HepG2 (cell line): Measurements from ENCODE around the gene HINT2. TPM values are rescaled to one million over a fixed set of nuclear protein-coding genes. Genes with fewer than 3 reads are reported as not detected.

Experiments
- ASH2L ChIP-seq: fragments of 300-600, 200-600 bp; sonication (generic); IDR thresholded peaks from 2 replicates; pipeline ENCODE4 v1.7.0; 2017; ENCODE audit warnings: low read depth, mild to moderate bottlenecking, moderate library complexity, mixed read lengths, low read length; ENCODE audit not compliant: insufficient read length
- CBX2 ChIP-seq, 2 experiments: fragments of 200-600 bp in 1 of 2; sonication (generic); formaldehyde crosslinking in 1 of 2; IDR thresholded peaks; 2 replicates each; pipeline versions ENCODE4 v1.7.0 to v1.8.1; 2018 to 2022; ENCODE audit warnings: low read depth in 2 of 2, low read length in 1 of 2, mild to moderate bottlenecking in 1 of 2, missing genetic modification reagents in 1 of 2
- CREB1 ChIP-seq, 2 experiments: fragments of 450-650 bp in 1 of 2; IDR thresholded peaks; 2 replicates each; pipeline ENCODE4 v1.6.1; 2016 to 2017; ENCODE audit warnings: control low read depth in 1 of 2, mild to moderate bottlenecking in 1 of 2, missing compliant biosample characterization in 1 of 2, missing genetic modification characterization in 1 of 2
- HIVEP1 ChIP-seq: sonication (generic); formaldehyde crosslinking; IDR thresholded peaks from 2 replicates; pipeline ENCODE4 v1.4.0; 2020; ENCODE audit warnings: mild to moderate bottlenecking, missing genetic modification reagents
- HOXA3 ChIP-seq: sonication (generic); formaldehyde crosslinking; IDR thresholded peaks from 2 replicates; pipeline ENCODE4 v1.5.0; 2020; ENCODE audit warnings: missing genetic modification reagents
- IKZF4 ChIP-seq: sonication (generic); formaldehyde crosslinking; IDR thresholded peaks from 2 replicates; pipeline ENCODE4 v1.5.1; 2020; ENCODE audit warnings: borderline replicate concordance, mild to moderate bottlenecking, low read depth, missing genetic modification reagents; ENCODE audit errors: not compliant biosample characterization
- JARID2 ChIP-seq: sonication (generic); formaldehyde crosslinking; IDR thresholded peaks from 2 replicates; pipeline ENCODE4 v1.8.1; 2023; ENCODE audit warnings: missing genetic modification reagents, inconsistent platforms; ENCODE audit not compliant: insufficient replicate concordance
- KDM2A ChIP-seq: sonication (generic); formaldehyde crosslinking; IDR thresholded peaks from 2 replicates; pipeline ENCODE4 v1.4.0; 2020; ENCODE audit warnings: low read depth, missing genetic modification reagents, borderline replicate concordance
- NFKB2 ChIP-seq: sonication (generic); formaldehyde crosslinking; IDR thresholded peaks from 2 replicates; pipeline ENCODE4 v1.4.0; 2020; ENCODE audit warnings: missing genetic modification reagents, borderline replicate concordance
- NFRKB ChIP-seq: fragments of 450-650 bp; IDR thresholded peaks from 2 replicates; pipeline ENCODE4 v1.6.1; 2017
- NFYB ChIP-seq: sonication (generic); formaldehyde crosslinking; IDR thresholded peaks from 2 replicates; pipeline ENCODE4 v1.4.0; 2020; ENCODE audit warnings: missing genetic modification reagents
- RFXAP ChIP-seq: sonication (generic); formaldehyde crosslinking; IDR thresholded peaks from 2 replicates; pipeline ENCODE4 v1.4.0; 2020; ENCODE audit warnings: missing genetic modification reagents, borderline replicate concordance
- SMAD9 ChIP-seq: sonication (generic); formaldehyde crosslinking; IDR thresholded peaks from 2 replicates; pipeline ENCODE4 v1.5.1; 2020; ENCODE audit warnings: mild to moderate bottlenecking, missing genetic modification reagents
- SP1 ChIP-seq, 2 experiments: fragments of 450-650 bp in 1 of 2; sonication (generic) in 1 of 2; formaldehyde crosslinking in 1 of 2; IDR thresholded peaks; 2 replicates each; pipeline versions ENCODE4 v1.4.0 to v1.6.1; 2016 to 2020; ENCODE audit warnings: missing genetic modification reagents in 1 of 2
- SP2 ChIP-seq: sonication (generic); formaldehyde crosslinking; IDR thresholded peaks from 2 replicates; pipeline ENCODE4 v1.5.1; 2020; ENCODE audit warnings: mild to moderate bottlenecking, missing genetic modification reagents
- SP4 ChIP-seq: sonication (generic); formaldehyde crosslinking; IDR thresholded peaks from 2 replicates; pipeline ENCODE4 v1.8.1; 2023; ENCODE audit warnings: mild to moderate bottlenecking, missing genetic modification reagents
- SPEN ChIP-seq: sonication (generic); formaldehyde crosslinking; IDR thresholded peaks from 2 replicates; pipeline ENCODE4 v1.5.1; 2020; ENCODE audit warnings: low read depth, mild to moderate bottlenecking, missing genetic modification reagents
- ZNF136 ChIP-seq: sonication (generic); formaldehyde crosslinking; IDR thresholded peaks from 2 replicates; pipeline ENCODE4 v1.8.1; 2022; ENCODE audit warnings: low read depth, mild to moderate bottlenecking, moderate library complexity, missing genetic modification reagents
- ZNF230 ChIP-seq: sonication (generic); formaldehyde crosslinking; IDR thresholded peaks from 2 replicates; pipeline ENCODE4 v1.4.0; 2020; ENCODE audit warnings: mild to moderate bottlenecking, missing genetic modification reagents
- ZNF768 ChIP-seq: sonication (generic); formaldehyde crosslinking; IDR thresholded peaks from 2 replicates; pipeline ENCODE4 v1.4.0; 2020; ENCODE audit warnings: missing genetic modification reagents
- ZNF792 ChIP-seq: IDR thresholded peaks from 2 replicates; pipeline ENCODE4 v1.6.1; 2016
- polyA plus RNA-seq, 8 experiments: library from polyadenylated mRNA; depleted of rRNA in 3 of 8; stranded (reverse) in 7 of 8; unstranded in 1 of 8; fragments of >200 nt; fragmentation: Illumina TruSeq in 4 of 8; extraction: Trizol in 4 of 8; gene quantifications; 2 replicates each; pipeline versions ENCODE4 v1.2.1 to v1.2.3, GENCODE V29; 2011 to 2016; ENCODE audit warnings: low read depth in 4 of 8, missing spikeins in 1 of 8, mixed read lengths in 1 of 8; ENCODE audit not compliant: insufficient read depth in 1 of 8
- total RNA-seq, 5 experiments: library from RNA; depleted of rRNA; stranded (reverse); fragments of >200 nt; fragmentation: Illumina TruSeq; extraction: Trizol; gene quantifications; 2 replicates each; pipeline ENCODE4 v1.2.3, GENCODE V29; 2016; ENCODE audit warnings: low read depth in 1 of 5
- TF ChIP-seq, protein P1 (sequence below): sonication (generic); formaldehyde crosslinking; IDR thresholded peaks from 2 replicates; pipeline ENCODE4 v1.4.0; 2020; ENCODE audit warnings: missing genetic modification reagents
- TF ChIP-seq, protein P2 (sequence below): sonication (generic); formaldehyde crosslinking; conservative IDR thresholded peaks from 2 replicates; pipeline ENCODE4 v1.4.0; 2020; ENCODE audit warnings: missing genetic modification reagents

HINT2 gene
- total and polyA plus RNA-seq, 2 of the 13 experiments (the other 11 are each of a cell fraction or from before 2014, with no cell fraction given): 37.9 to 56.2 TPM

- peak; percentile 76 for TF ChIP-seq CREB1 (IDR thresholded peaks at IDR 0.05)
- TF ChIP-seq CREB1 (CRISPR knock-in tag; IDR thresholded peaks at IDR 0.05): no peak
- no peak for TF ChIP-seq ZNF136 (CRISPR knock-in tag)
- TF ChIP-seq KDM2A (CRISPR knock-in tag): peak; percentile 61; the same call in 1 of the 2 replicates
- TF ChIP-seq, protein P1, sequence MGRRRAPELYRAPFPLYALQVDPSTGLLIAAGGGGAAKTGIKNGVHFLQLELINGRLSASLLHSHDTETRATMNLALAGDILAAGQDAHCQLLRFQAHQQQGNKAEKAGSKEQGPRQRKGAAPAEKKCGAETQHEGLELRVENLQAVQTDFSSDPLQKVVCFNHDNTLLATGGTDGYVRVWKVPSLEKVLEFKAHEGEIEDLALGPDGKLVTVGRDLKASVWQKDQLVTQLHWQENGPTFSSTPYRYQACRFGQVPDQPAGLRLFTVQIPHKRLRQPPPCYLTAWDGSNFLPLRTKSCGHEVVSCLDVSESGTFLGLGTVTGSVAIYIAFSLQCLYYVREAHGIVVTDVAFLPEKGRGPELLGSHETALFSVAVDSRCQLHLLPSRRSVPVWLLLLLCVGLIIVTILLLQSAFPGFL (CRISPR knock-in tag): no peak
- no peak for TF ChIP-seq SP1 (IDR thresholded peaks at IDR 0.05)
- peak; percentile 72 for TF ChIP-seq SP1 (CRISPR knock-in tag; IDR thresholded peaks at IDR 0.05)
- TF ChIP-seq RFXAP: peak; percentile 35; the same call in 1 of the 2 replicates
- TF ChIP-seq HIVEP1 (CRISPR knock-in tag): no peak
- no peak for TF ChIP-seq NFRKB
- no peak for TF ChIP-seq SMAD9 (CRISPR knock-in tag)
- peak; percentile 37; the same call in 1 of the 2 replicates for TF ChIP-seq HOXA3 (CRISPR knock-in tag)
- TF ChIP-seq ASH2L: peak; percentile 49
- TF ChIP-seq ZNF768: peak; percentile 23; the same call in 1 of the 2 replicates
- no peak for TF ChIP-seq NFKB2 (CRISPR knock-in tag)
- TF ChIP-seq SPEN (CRISPR knock-in tag): peak; percentile 38
- no peak for TF ChIP-seq JARID2 (CRISPR knock-in tag)
- no peak for TF ChIP-seq ZNF230
- peak; percentile 78 for TF ChIP-seq NFYB (CRISPR knock-in tag)
- no peak for TF ChIP-seq IKZF4 (CRISPR knock-in tag)
- TF ChIP-seq, protein P2, sequence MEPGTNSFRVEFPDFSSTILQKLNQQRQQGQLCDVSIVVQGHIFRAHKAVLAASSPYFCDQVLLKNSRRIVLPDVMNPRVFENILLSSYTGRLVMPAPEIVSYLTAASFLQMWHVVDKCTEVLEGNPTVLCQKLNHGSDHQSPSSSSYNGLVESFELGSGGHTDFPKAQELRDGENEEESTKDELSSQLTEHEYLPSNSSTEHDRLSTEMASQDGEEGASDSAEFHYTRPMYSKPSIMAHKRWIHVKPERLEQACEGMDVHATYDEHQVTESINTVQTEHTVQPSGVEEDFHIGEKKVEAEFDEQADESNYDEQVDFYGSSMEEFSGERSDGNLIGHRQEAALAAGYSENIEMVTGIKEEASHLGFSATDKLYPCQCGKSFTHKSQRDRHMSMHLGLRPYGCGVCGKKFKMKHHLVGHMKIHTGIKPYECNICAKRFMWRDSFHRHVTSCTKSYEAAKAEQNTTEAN (CRISPR knock-in tag): 0 out of 2 replicates have a peak, but pooled peaks have one; percentile 26
- no peak for TF ChIP-seq ZNF792 (CRISPR knock-in tag)
- peak; percentile 86 for TF ChIP-seq SP2 (CRISPR knock-in tag)
- TF ChIP-seq CBX2 (IDR thresholded peaks at IDR 0.05; ENCODE audit: low read depth, low read length): no peak
- no peak for TF ChIP-seq CBX2 (CRISPR knock-in tag; IDR thresholded peaks at IDR 0.05; ENCODE audit: low read depth)
- peak; percentile 65; the same call in 1 of the 2 replicates for TF ChIP-seq SP4 (CRISPR knock-in tag)
- TF ChIP-seq, all 625 proteins: peak for 27
Observed at GRCh38 chr9:35829084-35829763, 14.4 kb upstream of the HINT2 start, which contains the start of gene TMEM8B (continued).
